Measurements from ENCODE around the gene LNP1.
"Not testable (repeated sequence)": the region's sequence is repeated elsewhere in the genome, so short reads cannot be mapped to it uniquely, and the experiment has no call there.

The LNP1 gene

GRCh38 chr3:100400780-100401673, at the start of gene LNP1, which contains the start of gene TOMM70:
Gene LNP1, plus strand, starts transcription at chr3:100401539. Its CDS starts 28,191 bp downstream, at chr3:100429730.
Gene TOMM70, minus strand, starts transcription at chr3:100401089. Its CDS starts 140 bp downstream, at chr3:100400949.
- DNase-seq = peak; percentile 96

GRCh38 chr3:100351770-100352169, 49.6 kb upstream of the LNP1 start:
- not testable (repeated sequence) for DNase-seq

- no peak for DNase-seq
Measured at GRCh38 chr3:100352296-100353231, 48.8 kb upstream of the LNP1 start.

GRCh38 chr3:100354850-100355249, 46.5 kb upstream of the LNP1 start:
- no peak for DNase-seq

GRCh38 chr3:100358413-100358812, 42.9 kb upstream of the LNP1 start:
- DNase-seq = no peak

- DNase-seq = no peak
Measured at GRCh38 chr3:100359035-100359434, 42.3 kb upstream of the LNP1 start.

- DNase-seq = no peak
Measured at GRCh38 chr3:100360757-100361496, 40.4 kb upstream of the LNP1 start.

GRCh38 chr3:100361897-100362296, 39.4 kb upstream of the LNP1 start:
- DNase-seq = no peak

GRCh38 chr3:100364421-100364820, 36.9 kb upstream of the LNP1 start:
- no peak for DNase-seq

- DNase-seq = no peak
Measured at GRCh38 chr3:100366424-100366823, 34.9 kb upstream of the LNP1 start.

- no peak for DNase-seq
Measured at GRCh38 chr3:100368441-100368840, 32.9 kb upstream of the LNP1 start.

- DNase-seq = no peak
Measured at GRCh38 chr3:100370756-100371155, 30.6 kb upstream of the LNP1 start.

GRCh38 chr3:100374521-100374920, 26.8 kb upstream of the LNP1 start:
- no peak for DNase-seq

GRCh38 chr3:100376301-100376700, 25.0 kb upstream of the LNP1 start:
- no peak for DNase-seq

- no peak for DNase-seq
Measured at GRCh38 chr3:100384733-100385525, 16.4 kb upstream of the LNP1 start.

- no peak for DNase-seq
Measured at GRCh38 chr3:100386437-100387074, 14.8 kb upstream of the LNP1 start.

GRCh38 chr3:100389025-100389424, 12.3 kb upstream of the LNP1 start:
- DNase-seq = no peak

- DNase-seq = no peak
Measured at GRCh38 chr3:100395679-100396431, 5.5 kb upstream of the LNP1 start.

- DNase-seq = no peak
Measured at GRCh38 chr3:100396967-100397366, 4.4 kb upstream of the LNP1 start.

- DNase-seq = no peak
Measured at GRCh38 chr3:100399341-100400071, 1.8 kb upstream of the LNP1 start.
